HepG2 (cell line): ENCODE data around the gene MTREX. TPM values are rescaled to one million over a fixed set of nuclear protein-coding genes. Genes with fewer than 3 reads are reported as not detected.

Experiments
- ATAC-seq: fragments of 200-7000 bp; cut with Tn5 transposase; 3 replicates; pipeline ENCODE4 v1.9.1; 2020; ENCODE audit warnings: mild to moderate bottlenecking, moderate library complexity
- BruUV-seq: library from RNA; stranded (reverse); fragments of 400-500 nt; replicated peaks from 2 replicates; lab custom pipeline; 2021; lab: Mats Ljungman, UMichigan
- CTCF ChIA-PET: fragments of 300-600 bp; formaldehyde crosslinking; extraction: SDS; loops from one replicate; lab custom pipeline; 2021; ENCODE audit warnings: low total read pairs, inconsistent platforms, low intra/inter-chr PET ratio; lab: Yijun Ruan, JAX
- POLR2A ChIA-PET: fragments of 350-600 bp; sonication (Branson Sonifier 250); formaldehyde crosslinking; loops from one replicate; lab custom pipeline; 2020; ENCODE audit warnings: antibody characterized with exemption, inconsistent platforms; lab: Yijun Ruan, JAX
- DNase-seq: peaks from one replicate; pipeline ENCODE4 v3.0.0-alpha.2; 2015; ENCODE audit warnings: low spot score
- FAIRE-seq: peaks from 3 replicates; lab custom pipeline; 2011; peaks lifted over from hg19 to GRCh38; lab: Jason Lieb, UNC
- H2AFZ ChIP-seq: one replicate; pipeline ENCODE4 v1.6.1; 2011; ENCODE audit warnings: low read length, inconsistent platforms
- H3K27ac ChIP-seq: fragments of 300-600 bp; 3 replicates; pipeline ENCODE4 v1.8.0; 2011; ENCODE audit warnings: mixed run types, mild to moderate bottlenecking, mixed read lengths, low read length, inconsistent platforms; ENCODE audit not compliant: insufficient read depth; ENCODE audit errors: extremely low read length
- H3K27me3 ChIP-seq, 2 experiments: fragments of 200-600 bp in 1 of 2; 2 replicates in 1 of 2; 3 replicates in 1 of 2; pipeline versions ENCODE4 v1.6.0 to v1.8.0; 2011; ENCODE audit warnings: low read length in 2 of 2, mild to moderate bottlenecking in 2 of 2, moderate library complexity in 2 of 2, inconsistent platforms in 1 of 2; ENCODE audit not compliant: insufficient read depth in 2 of 2, control insufficient read depth in 1 of 2
- H3K36me3 ChIP-seq, 2 experiments: fragments of 200-600 bp in 1 of 2; replicated peaks in 1 of 2; 2 replicates in 1 of 2; 3 replicates in 1 of 2; pipeline versions ENCODE4 v1.5.1 to v1.8.0; 2011; ENCODE audit warnings: low read length in 2 of 2, inconsistent platforms in 1 of 2; ENCODE audit not compliant: insufficient read depth in 2 of 2, control insufficient read depth in 1 of 2
- H3K4me1 ChIP-seq: 2 replicates; pipeline ENCODE4 v1.5.1; 2012; ENCODE audit warnings: low read length, inconsistent platforms; ENCODE audit not compliant: insufficient read depth
- H3K4me2 ChIP-seq: 2 replicates; pipeline ENCODE4 v1.6.0; 2011; ENCODE audit warnings: low read depth, low read length, inconsistent platforms
- H3K4me3 ChIP-seq, 3 experiments: fragments of 200-600 bp in 1 of 3; sonication (generic), shearing (Covaris generic) in 1 of 3; replicated peaks in 1 of 3; 2 replicates each; pipeline ENCODE4 v1.5.1; 2011 to 2016; ENCODE audit warnings: low read length in 3 of 3, inconsistent platforms in 2 of 3, low read depth in 2 of 3, mild to moderate bottlenecking in 2 of 3, control low read depth in 1 of 3, mixed read lengths in 1 of 3; ENCODE audit not compliant: insufficient read depth in 1 of 3
- H3K79me2 ChIP-seq: one replicate; pipeline ENCODE4 v1.6.1; 2011; ENCODE audit warnings: low read length, inconsistent platforms; ENCODE audit not compliant: insufficient read depth
- H3K9ac ChIP-seq: 2 replicates; pipeline ENCODE4 v1.6.0; 2011; ENCODE audit warnings: mild to moderate bottlenecking, low read depth, low read length, inconsistent platforms; ENCODE audit not compliant: insufficient read depth
- H3K9me3 ChIP-seq: 2 replicates; pipeline ENCODE4 v1.5.1; 2012; ENCODE audit warnings: mild to moderate bottlenecking, low read length
- H4K20me1 ChIP-seq: 2 replicates; pipeline ENCODE4 v1.6.0; 2011; ENCODE audit warnings: inconsistent platforms, mild to moderate bottlenecking, low read length, moderate library complexity; ENCODE audit not compliant: insufficient read depth
- FOXK2 ChIP-seq: fragments of 450-650 bp; IDR thresholded peaks from 2 replicates; pipeline ENCODE4 v1.6.1; 2016
- JARID2 ChIP-seq: sonication (generic); formaldehyde crosslinking; IDR thresholded peaks from 2 replicates; pipeline ENCODE4 v1.8.1; 2023; ENCODE audit warnings: missing genetic modification reagents, inconsistent platforms; ENCODE audit not compliant: insufficient replicate concordance
- KLF12 ChIP-seq: sonication (generic); formaldehyde crosslinking; IDR thresholded peaks from 2 replicates; pipeline ENCODE4 v1.4.0; 2020; ENCODE audit warnings: missing genetic modification reagents, borderline replicate concordance
- RBM22 ChIP-seq: fragments of 200-400 bp; formaldehyde crosslinking; optimal IDR thresholded peaks from 2 replicates; pipeline ENCODE3; 2017; ENCODE audit warnings: mild to moderate bottlenecking, low read length, moderate library complexity
- TBP ChIP-seq: sonication (generic); formaldehyde crosslinking; IDR thresholded peaks from 2 replicates; pipeline ENCODE4 v1.5.0; 2020; ENCODE audit warnings: missing genetic modification reagents
- ZFP91 ChIP-seq: sonication (generic); formaldehyde crosslinking; IDR thresholded peaks from 2 replicates; pipeline ENCODE4 v1.9.0; 2022; ENCODE audit warnings: missing genetic modification reagents, mild to moderate bottlenecking, borderline replicate concordance
- ZNF367 ChIP-seq: sonication (generic); formaldehyde crosslinking; IDR thresholded peaks from 2 replicates; pipeline ENCODE4 v1.4.0; 2020; ENCODE audit warnings: missing genetic modification reagents, borderline replicate concordance
- ZNF790 ChIP-seq: sonication (generic); formaldehyde crosslinking; IDR thresholded peaks from 2 replicates; pipeline ENCODE4 v1.8.0; 2022; ENCODE audit warnings: missing genetic modification reagents, mild to moderate bottlenecking, borderline replicate concordance
- ZSCAN31 ChIP-seq: sonication (generic); formaldehyde crosslinking; IDR thresholded peaks from 2 replicates; pipeline ENCODE4 v1.5.0; 2020; ENCODE audit warnings: low read depth, mild to moderate bottlenecking, missing genetic modification reagents
- WGBS: methylation state at CpG from one replicate; pipeline ENCODE4 v1.1.6; 2017; ENCODE audit warnings: low lambda C conversion rate; 5-methylcytosine and 5-hydroxymethylcytosine counted together
- in situ Hi-C: cut with HindIII; loops from 2 replicates; pipeline ENCODE4 v1.10.0; 2017; ENCODE audit warnings: low pct_unique_long_range_greater_than_20kb; ENCODE audit not compliant: extremely low pct_ligation_motif_present
- intact Hi-C: fragments of 100-400 bp; cut with micrococcal nuclease; formaldehyde crosslinking; loops from one replicate; pipeline ENCODE4 v1.10.0; 2022; ENCODE audit not compliant: unreplicated experiment
- polyA plus RNA-seq, 8 experiments: library from polyadenylated mRNA; depleted of rRNA in 3 of 8; stranded (reverse) in 7 of 8; unstranded in 1 of 8; fragments of >200 nt; fragmentation: Illumina TruSeq in 4 of 8; extraction: Trizol in 4 of 8; gene quantifications; 2 replicates each; pipeline versions ENCODE4 v1.2.1 to v1.2.3, GENCODE V29; 2011 to 2016; ENCODE audit warnings: low read depth in 4 of 8, missing spikeins in 1 of 8, mixed read lengths in 1 of 8; ENCODE audit not compliant: insufficient read depth in 1 of 8
- total RNA-seq, 5 experiments: library from RNA; depleted of rRNA; stranded (reverse); fragments of >200 nt; fragmentation: Illumina TruSeq; extraction: Trizol; gene quantifications; 2 replicates each; pipeline ENCODE4 v1.2.3, GENCODE V29; 2016; ENCODE audit warnings: low read depth in 1 of 5

Gene MTREX
- total and polyA plus RNA-seq, 2 of the 13 experiments (the other 11 are each of a cell fraction or from before 2014, with no cell fraction given), result 16.4 to 91.5 TPM

- no peak overlapping the region for H3K4me3 ChIP-seq
- no peak overlapping the region for H3K9ac ChIP-seq
- ChIA-PET POLR2A (no interaction called here), CTCF (no interaction called here)
- no peak overlapping the region for H3K4me2 ChIP-seq
- DNase-seq (no peak), FAIRE-seq (no peak), ATAC-seq (no peak)
- H3K27me3 ChIP-seq, result no peaks in the 10 kb centered on the region
- H3K79me2 ChIP-seq, result no peaks in the 10 kb centered on the region
- whole genome bisulfite sequencing, result 94% methylated on average over 4 of the region's 4 CpGs
- no peak overlapping the region for H3K27ac ChIP-seq
- peaks cover 18% of the 10 kb centered on the region for H3K4me1 ChIP-seq
- intact Hi-C loops, result no loop called here
- H4K20me1 ChIP-seq, result no peaks in the 10 kb centered on the region
- TF ChIP-seq RBM22 (peak; percentile 44), ZFP91 (CRISPR knock-in tag) (no peak)
- in situ Hi-C loops, result no loop called here
- H2AFZ ChIP-seq, result no peak overlapping the region
- H3K36me3 ChIP-seq, result peaks cover 9 to 53% of the 10 kb centered on the region in 2 experiments
- H3K9me3 ChIP-seq, result no peaks in the 10 kb centered on the region
- no TSS peak for BruUV-seq
These were observed 113.3 kb downstream of the MTREX start for GRCh38 chr5:55421074-55421529.

GRCh38 chr5:55426455-55426854, 118.7 kb downstream of the MTREX start:
- ATAC-seq, result no peak
- Histone ChIP-seq H3K27ac (no peak overlapping the region), H4K20me1 (no peaks in the 10 kb centered on the region), H3K4me1 (peaks cover 16% of the 10 kb centered on the region), H2AFZ (no peak overlapping the region), H3K4me2 (no peak overlapping the region), H3K4me3 (no peak overlapping the region), H3K36me3 (peaks cover 10 to 46% of the 10 kb centered on the region in 2 experiments; a peak in 4 of 5 replicates), H3K9ac (no peak overlapping the region), H3K27me3 (no peaks in the 10 kb centered on the region), H3K79me2 (no peaks in the 10 kb centered on the region), H3K9me3 (no peaks in the 10 kb centered on the region)
- intact Hi-C loops, result no loop called here
- in situ Hi-C loops, result no loop called here
- no peak for TF ChIP-seq FOXK2
- no peak for TF ChIP-seq KLF12 (CRISPR knock-in tag)
- TF ChIP-seq ZNF790 (CRISPR knock-in tag), result no peak
- TF ChIP-seq ZNF367, result no peak
- TF ChIP-seq JARID2 (CRISPR knock-in tag), result no peak
- TF ChIP-seq ZSCAN31, result no peak
- no peak for TF ChIP-seq TBP (CRISPR knock-in tag)
- WGBS, result 100% methylated on average over 4 of the region's 4 CpGs
- no peak for DNase-seq
- FAIRE-seq, result no peak
- BruUV-seq, result no TSS peak
- POLR2A ChIA-PET, result no interaction called here
- CTCF ChIA-PET, result no interaction called here
